PC-9 (cell line): ENCODE data around the gene STK32B. TPM values are rescaled to one million over a fixed set of nuclear protein-coding genes. Genes with fewer than 3 reads are reported as not detected.

Source experiments
- BruUV-seq: library from RNA; stranded (reverse); fragments of 400-500 nt; replicated peaks from 2 replicates; lab custom pipeline; 2021; lab: Mats Ljungman, UMichigan
- CTCF ChIA-PET: fragments of 300-600 bp; sonication (Branson Sonifier 250); formaldehyde crosslinking; loops from one replicate; lab custom pipeline; 2022; ENCODE audit warnings: antibody characterized with exemption; lab: Charles Lee
- POLR2A ChIA-PET: fragments of 300-600 bp; sonication (Branson Sonifier 250); formaldehyde crosslinking; loops from one replicate; lab custom pipeline; 2022; ENCODE audit warnings: antibody characterized with exemption; ENCODE audit not compliant: unreplicated experiment; lab: Charles Lee
- DNase-seq, 2 experiments: peaks; one replicate each; pipeline versions ENCODE4 v3.0.0 to v3.0.0-alpha.2; 2015 to 2022; ENCODE audit warnings: mixed read lengths in 1 of 2
- H2AFZ ChIP-seq: fragments of 200-600 bp; sonication (generic); 2 replicates; pipeline ENCODE4 v1.8.1; 2017; ENCODE audit warnings: antibody characterized with exemption
- H3F3A ChIP-seq: fragments of 200-600 bp; sonication (generic); 2 replicates; pipeline ENCODE4 v1.8.1; 2017; ENCODE audit warnings: antibody characterized with exemption, mild to moderate bottlenecking, low read depth; ENCODE audit not compliant: insufficient read depth
- H3K27ac ChIP-seq: fragments of 200-600 bp; sonication (generic); 2 replicates; pipeline ENCODE4 v1.6.1; 2016; ENCODE audit warnings: mixed run types
- H3K27me3 ChIP-seq: fragments of 200-600 bp; sonication (generic); 2 replicates; pipeline ENCODE4 v1.6.1; 2016; ENCODE audit warnings: low read depth, mixed run types; ENCODE audit not compliant: insufficient read depth
- H3K36me3 ChIP-seq: fragments of 200-600 bp; sonication (generic); 2 replicates; pipeline ENCODE4 v1.6.1; 2016; ENCODE audit warnings: low read depth, mixed run types
- H3K4me1 ChIP-seq: fragments of 200-600 bp; sonication (generic); replicated peaks from 2 replicates; pipeline ENCODE4 v1.6.1; 2016; ENCODE audit warnings: mixed run types; ENCODE audit not compliant: insufficient read depth
- H3K4me2 ChIP-seq: fragments of 200-600 bp; sonication (generic); 2 replicates; pipeline ENCODE4 v1.6.1; 2017; ENCODE audit warnings: mixed run types
- H3K4me3 ChIP-seq: fragments of 200-600 bp; sonication (generic); 2 replicates; pipeline ENCODE4 v1.6.1; 2016; ENCODE audit warnings: mixed run types
- H3K79me2 ChIP-seq: fragments of 200-600 bp; sonication (generic); 2 replicates; pipeline ENCODE4 v1.6.1; 2017; ENCODE audit warnings: low read depth, mixed run types
- H3K9me2 ChIP-seq: fragments of 200-600 bp; sonication (generic); 2 replicates; pipeline ENCODE4 v1.8.1; 2017; ENCODE audit warnings: mild to moderate bottlenecking; ENCODE audit not compliant: insufficient read depth
- H3K9me3 ChIP-seq: fragments of 200-600 bp; sonication (generic); 2 replicates; pipeline ENCODE4 v1.8.1; 2016; ENCODE audit warnings: low read depth; ENCODE audit not compliant: insufficient read depth
- H4K20me1 ChIP-seq: fragments of 200-600 bp; sonication (generic); 2 replicates; pipeline ENCODE4 v1.8.1; 2017; ENCODE audit not compliant: insufficient read depth
- CTCF ChIP-seq: fragments of 200-600 bp; sonication (generic); conservative IDR thresholded peaks from 2 replicates; pipeline ENCODE4 v1.6.1; 2017; ENCODE audit warnings: mixed run types, antibody characterized with exemption, mild to moderate bottlenecking, moderate library complexity
- EZH2 ChIP-seq: fragments of 200-600 bp; sonication (generic); IDR thresholded peaks from 2 replicates; pipeline ENCODE4 v1.8.0; 2017; ENCODE audit warnings: antibody characterized with exemption, low read depth
- intact Hi-C: fragments of 100-400 bp; cut with micrococcal nuclease; formaldehyde crosslinking; loops from one replicate; pipeline ENCODE4 v1.10.0; 2022; ENCODE audit not compliant: unreplicated experiment
- total RNA-seq: library from RNA; stranded (reverse); gene quantifications from 2 replicates; pipeline ENCODE4 v1.2.3, GENCODE V29; 2021

Gene STK32B
- total RNA-seq, 1 experiment from 2014 or later = not detected

GRCh38 chr4:5078009-5078408, 26.7 kb downstream of the STK32B start:
- POLR2A ChIA-PET = no interaction called here
- Histone ChIP-seq H3F3A (no peaks in the 10 kb centered on the region), H3K27ac (no peak overlapping the region), H3K4me2 (no peak overlapping the region), H3K79me2 (no peaks in the 10 kb centered on the region), H3K9me3 (no peaks in the 10 kb centered on the region), H3K4me3 (no peak overlapping the region), H2AFZ (no peak overlapping the region), H3K36me3 (no peaks in the 10 kb centered on the region), H4K20me1 (no peaks in the 10 kb centered on the region), H3K9me2 (no peaks in the 10 kb centered on the region), H3K27me3 (no peaks in the 10 kb centered on the region), H3K4me1 (no peaks in the 10 kb centered on the region)
- TF ChIP-seq EZH2 (no peak), CTCF (no peak)
- no peak for DNase-seq
- CTCF ChIA-PET = no interaction called here
- no TSS peak for BruUV-seq
- intact Hi-C loops = no loop called here

- Histone ChIP-seq H3K9me2 (no peaks in the 10 kb centered on the region), H4K20me1 (no peaks in the 10 kb centered on the region), H3K27me3 (no peaks in the 10 kb centered on the region), H3K4me2 (no peak overlapping the region), H3K27ac (no peak overlapping the region), H3F3A (no peaks in the 10 kb centered on the region), H3K9me3 (no peaks in the 10 kb centered on the region), H3K79me2 (no peaks in the 10 kb centered on the region), H3K4me3 (no peak overlapping the region), H3K36me3 (no peaks in the 10 kb centered on the region), H3K4me1 (no peaks in the 10 kb centered on the region), H2AFZ (no peak overlapping the region)
- ChIA-PET CTCF (no interaction called here), POLR2A (no interaction called here)
- intact Hi-C loops = no loop called here
- no TSS peak for BruUV-seq
- no peak for DNase-seq
- no peak for TF ChIP-seq EZH2
- no peak for TF ChIP-seq CTCF
Measured at GRCh38 chr4:5079581-5079980, 28.3 kb downstream of the STK32B start.

- no peaks in the 10 kb centered on the region for H3K79me2 ChIP-seq
- H3K36me3 ChIP-seq = no peaks in the 10 kb centered on the region
- no peak overlapping the region for H2AFZ ChIP-seq
- no peak overlapping the region for H3K4me3 ChIP-seq
- H4K20me1 ChIP-seq = no peaks in the 10 kb centered on the region
- TF ChIP-seq EZH2 = no peak
- TF ChIP-seq CTCF = no peak
- ChIA-PET POLR2A (no interaction called here), CTCF (no interaction called here)
- no peaks in the 10 kb centered on the region for H3K9me3 ChIP-seq
- no peak overlapping the region for H3K27ac ChIP-seq
- no peaks in the 10 kb centered on the region for H3K4me1 ChIP-seq
- no peaks in the 10 kb centered on the region for H3F3A ChIP-seq
- DNase-seq = no peak
- intact Hi-C loops = no loop called here
- H3K4me2 ChIP-seq = no peak overlapping the region
- no TSS peak for BruUV-seq
- no peaks in the 10 kb centered on the region for H3K9me2 ChIP-seq
- no peaks in the 10 kb centered on the region for H3K27me3 ChIP-seq
Measured at GRCh38 chr4:5081441-5081999, 30.2 kb downstream of the STK32B start.
